ENCODE measurements around the gene ETS2.

Gene ETS2

DNA sequence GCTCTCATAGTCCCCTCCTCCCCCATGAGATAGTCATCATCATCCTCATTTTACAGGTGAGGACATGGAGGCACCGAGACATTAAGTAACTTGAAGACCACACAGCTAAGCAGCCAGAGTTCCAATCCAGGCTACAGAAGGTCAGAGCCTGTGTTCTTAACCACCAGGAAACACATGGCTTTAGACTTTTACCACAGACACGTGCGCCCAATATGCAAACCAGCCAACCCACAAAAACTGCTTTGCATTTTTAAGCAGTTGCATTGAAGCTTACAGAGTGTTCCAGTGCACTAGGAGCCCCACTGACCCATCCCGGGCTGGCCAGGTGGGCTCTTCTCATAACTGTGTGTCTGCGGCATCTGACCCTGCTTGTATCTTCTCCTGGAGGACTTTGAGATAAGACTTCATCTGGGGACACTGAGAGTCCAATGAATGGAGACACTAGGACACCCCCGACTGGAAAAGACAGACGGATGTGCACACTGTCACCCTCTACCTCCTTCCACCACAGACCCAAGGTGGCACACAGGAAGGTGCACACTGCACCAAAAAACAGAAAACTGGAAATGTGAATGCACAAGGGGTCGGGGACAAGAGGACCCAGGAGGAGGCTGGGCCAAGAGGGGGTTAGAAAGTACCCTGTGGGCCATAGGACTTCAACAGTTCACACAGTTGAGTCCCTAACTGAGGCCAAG is 56.4 kb downstream of the ETS2 start:
- no peak for DNase-seq

DNA sequence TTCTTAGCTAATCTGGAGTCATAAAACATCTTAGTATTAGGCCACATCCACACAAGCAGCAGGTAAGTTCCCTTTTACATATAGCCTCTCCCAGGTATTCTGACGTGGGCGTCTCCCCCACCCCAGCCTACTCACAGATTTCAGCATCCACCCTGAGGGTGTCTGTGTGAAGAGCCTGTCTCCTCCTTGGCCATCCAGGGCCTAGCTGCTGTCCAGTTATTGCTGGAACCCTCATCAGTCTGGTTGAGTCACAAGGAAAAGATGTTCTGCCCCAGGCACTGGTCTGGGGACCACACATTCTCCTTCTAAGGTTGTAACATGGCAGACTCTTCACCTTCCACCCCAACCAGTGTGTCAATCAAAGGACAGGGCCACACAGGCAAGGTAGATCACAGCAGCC is 57.6 kb downstream of the ETS2 start:
- no peak for DNase-seq

DNA sequence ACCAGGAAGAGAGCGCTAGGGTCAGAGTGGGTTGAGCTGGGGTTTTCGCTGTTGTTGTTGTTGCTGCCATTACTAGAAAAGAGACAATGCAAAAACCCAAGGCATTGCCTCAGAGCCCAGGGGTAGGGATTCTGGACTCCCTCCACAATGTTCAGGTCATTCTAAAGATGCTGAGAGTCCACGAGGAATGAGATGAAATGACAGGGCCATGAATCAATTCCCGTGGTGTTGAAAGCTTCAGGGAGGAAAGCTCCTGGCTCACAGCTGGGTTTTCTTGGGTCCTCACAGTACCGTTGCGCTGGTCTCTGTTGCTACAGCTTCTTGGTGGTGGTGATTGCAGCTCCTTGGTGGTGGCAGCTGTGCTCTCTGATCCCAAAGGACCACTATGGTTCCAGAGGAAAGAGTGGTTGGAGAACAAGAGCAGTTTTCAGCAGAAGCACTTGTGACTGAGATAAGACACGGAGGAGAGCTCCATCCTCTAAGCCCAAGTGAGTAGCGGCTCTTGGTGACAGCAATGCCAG is 58.2 kb downstream of the ETS2 start:
- no peak for DNase-seq

DNA sequence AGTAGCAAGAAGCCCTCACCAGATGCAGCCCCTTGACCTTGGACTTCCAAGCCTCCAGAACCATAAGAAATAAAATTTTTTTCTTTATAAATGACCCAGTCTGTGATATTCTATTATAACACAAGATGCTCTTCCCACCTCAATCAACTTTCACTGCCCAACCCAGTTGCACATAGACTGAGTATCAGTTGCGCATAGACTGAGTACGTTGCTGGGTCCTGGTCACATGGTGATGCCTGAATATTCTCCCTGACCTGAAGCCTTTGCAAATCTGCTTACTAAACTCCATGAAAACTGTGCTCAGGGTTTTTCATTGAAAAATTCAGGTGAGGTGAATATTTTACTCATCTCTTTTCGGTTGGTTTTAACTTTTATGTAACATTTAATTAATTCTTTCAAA is 59.2 kb downstream of the ETS2 start:
- no peak for DNase-seq

DNA sequence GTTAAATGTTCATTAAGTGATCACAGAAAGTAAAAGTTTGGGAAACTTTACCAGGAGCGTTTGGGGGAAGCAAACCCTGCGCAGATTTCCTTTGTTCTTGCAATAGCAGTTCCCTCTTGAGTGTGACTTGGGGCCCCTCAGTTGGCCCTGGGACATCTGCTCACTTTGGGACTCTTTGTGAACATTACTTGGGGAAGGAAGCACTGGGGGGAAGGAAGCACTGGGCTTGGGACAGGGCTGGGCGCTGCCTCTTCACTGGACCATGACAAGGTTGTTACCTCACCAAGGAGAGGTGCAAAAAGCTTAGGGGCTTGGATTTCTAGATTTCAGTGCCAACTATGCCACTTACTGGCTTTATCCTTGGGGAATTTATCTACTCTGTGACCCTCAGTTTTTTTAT is 63.5 kb downstream of the ETS2 start:
- no peak for DNase-seq

DNA sequence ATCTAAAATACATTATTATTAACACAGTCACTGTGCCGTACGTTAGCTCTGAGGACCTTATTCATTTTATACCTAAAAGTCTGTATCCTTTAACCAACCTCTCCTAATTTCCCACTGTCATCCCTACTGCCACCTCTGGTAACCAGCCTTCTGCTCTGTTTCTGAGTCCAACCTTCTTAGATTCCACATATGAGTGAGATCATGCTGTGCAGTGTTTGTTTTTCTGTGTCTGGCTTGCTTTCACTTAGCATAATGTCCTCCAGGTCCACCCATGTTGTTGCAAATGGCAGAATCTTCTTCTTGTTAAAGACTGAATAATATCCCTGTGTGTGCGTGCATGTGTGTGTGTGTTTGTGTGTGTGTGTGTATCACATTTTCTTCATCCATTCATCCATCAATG is 64.2 kb downstream of the ETS2 start:
- no peak for DNase-seq

Data from CD4-positive, alpha-beta T cell treated with Interleukin-12 subunit alpha and Interleukin-12 subunit beta, for 1 hour (primary cell).